MM.1S (cell line): Measurements from ENCODE around the gene GPHN.

Experiments
- EZH2 ChIP-seq: fragments of 300-600 bp; sonication (generic); optimal IDR thresholded peaks from 2 replicates; pipeline ENCODE3; 2017; ENCODE audit warnings: low read depth, mild to moderate bottlenecking, antibody characterized with exemption, low read length, mixed read lengths
- EZH2phosphoT487 ChIP-seq: fragments of 300-600 bp; sonication (generic); IDR thresholded peaks from 2 replicates; pipeline ENCODE4 v1.6.1; 2018; ENCODE audit warnings: antibody characterized with exemption, low read length
- TF ChIP-seq, protein P1 (sequence below): fragments of 300-600 bp; sonication (generic); IDR thresholded peaks from 2 replicates; pipeline ENCODE4 v1.5.1; 2016; ENCODE audit warnings: antibody characterized with exemption, low read length, mixed read lengths

DNA sequence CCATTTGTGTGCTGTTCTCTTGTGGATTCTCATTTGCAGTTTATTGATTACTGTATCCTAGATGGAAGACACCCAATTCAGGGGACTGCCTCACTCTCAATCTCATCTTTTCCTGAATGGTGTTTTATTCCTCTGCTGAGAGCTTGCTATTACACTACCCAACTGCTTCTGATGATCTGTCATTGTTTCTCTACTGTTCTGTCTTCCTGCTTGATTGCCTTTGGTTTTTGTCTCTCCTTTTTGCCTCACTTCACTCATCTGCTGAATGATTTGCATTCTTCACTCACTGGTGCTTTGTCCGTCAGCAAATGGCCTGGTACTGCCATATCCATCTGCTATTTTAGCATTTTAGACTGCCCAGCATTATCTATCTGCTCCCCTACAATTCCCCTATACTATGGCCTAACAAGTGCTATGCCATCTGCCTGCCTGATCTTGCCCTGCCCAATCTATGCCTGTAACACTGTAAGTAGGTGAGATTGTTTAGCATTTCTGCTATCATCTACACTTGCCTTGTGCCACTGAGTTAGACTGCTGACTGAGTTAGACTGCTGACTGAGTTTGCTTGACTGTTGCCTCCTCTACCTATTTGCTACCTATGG lies 335.1 kb downstream of the GPHN start:
- TF ChIP-seq, protein P1, sequence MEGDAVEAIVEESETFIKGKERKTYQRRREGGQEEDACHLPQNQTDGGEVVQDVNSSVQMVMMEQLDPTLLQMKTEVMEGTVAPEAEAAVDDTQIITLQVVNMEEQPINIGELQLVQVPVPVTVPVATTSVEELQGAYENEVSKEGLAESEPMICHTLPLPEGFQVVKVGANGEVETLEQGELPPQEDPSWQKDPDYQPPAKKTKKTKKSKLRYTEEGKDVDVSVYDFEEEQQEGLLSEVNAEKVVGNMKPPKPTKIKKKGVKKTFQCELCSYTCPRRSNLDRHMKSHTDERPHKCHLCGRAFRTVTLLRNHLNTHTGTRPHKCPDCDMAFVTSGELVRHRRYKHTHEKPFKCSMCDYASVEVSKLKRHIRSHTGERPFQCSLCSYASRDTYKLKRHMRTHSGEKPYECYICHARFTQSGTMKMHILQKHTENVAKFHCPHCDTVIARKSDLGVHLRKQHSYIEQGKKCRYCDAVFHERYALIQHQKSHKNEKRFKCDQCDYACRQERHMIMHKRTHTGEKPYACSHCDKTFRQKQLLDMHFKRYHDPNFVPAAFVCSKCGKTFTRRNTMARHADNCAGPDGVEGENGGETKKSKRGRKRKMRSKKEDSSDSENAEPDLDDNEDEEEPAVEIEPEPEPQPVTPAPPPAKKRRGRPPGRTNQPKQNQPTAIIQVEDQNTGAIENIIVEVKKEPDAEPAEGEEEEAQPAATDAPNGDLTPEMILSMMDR, result no peak
- TF ChIP-seq EZH2 (no peak), EZH2phosphoT487 (no peak)
